Cardiac fibroblast (primary cell): ENCODE measurements around the gene ART4.

Experiments
- DNase-seq, 2 donors: peaks; one replicate each; pipeline versions ENCODE4 v3.0.0 to v3.0.0-alpha.2; 2010; ENCODE audit warnings: low read depth in 2 of 2
- H3K4me3 ChIP-seq, 2 donors: replicated peaks in 1 of 2; 1 replicate in 1 of 2; 2 replicates in 1 of 2; pipeline ENCODE4 v1.5.1; 2011; ENCODE audit warnings: low read depth in 2 of 2, low read length in 2 of 2, mild to moderate bottlenecking in 2 of 2, moderate library complexity in 1 of 2
- CTCF ChIP-seq: IDR thresholded peaks from one replicate; pipeline ENCODE4 v1.5.1; 2011; ENCODE audit warnings: low read depth, mild to moderate bottlenecking, low read length, inconsistent platforms

ART4 gene

GRCh38 chr12:14843425-14843887, at the start of gene ART4:
Gene ART4 (minus strand): TSS chr12:14843526. CDS start chr12:14843113, 413 bp downstream.
- TF ChIP-seq CTCF = no peak
- peak within 1 kb of the TSS in 1 of 2 donors; percentile 24 for H3K4me3 ChIP-seq
- peak in 1 of 2 donors; percentile 73 for DNase-seq

- peak; percentile 25 for TF ChIP-seq CTCF
- H3K4me3 ChIP-seq = no peak overlapping the region
- DNase-seq = peak; percentile 72 to 74
Measured at GRCh38 chr12:14892726-14893505, 49.6 kb upstream of the ART4 start.

GRCh38 chr12:14890701-14891100, 47.4 kb upstream of the ART4 start:
- no peak for DNase-seq
- TF ChIP-seq CTCF = no peak
- H3K4me3 ChIP-seq = no peak overlapping the region

GRCh38 chr12:14886271-14886670, 42.9 kb upstream of the ART4 start:
- H3K4me3 ChIP-seq = no peak overlapping the region
- no peak for DNase-seq
- no peak for TF ChIP-seq CTCF

- peak; percentile 51 to 99 for DNase-seq
- peak within 1 kb of the TSS; percentile 28 to 59 for H3K4me3 ChIP-seq
- no peak for TF ChIP-seq CTCF
Measured at GRCh38 chr12:14885718-14886221, 42.4 kb upstream of the ART4 start, which contains the start of gene MGP. Gene MGP (minus strand): TSS chr12:14885854. CDS start chr12:14885791, 63 bp downstream.

- no peak for TF ChIP-seq CTCF
- peak; percentile 89 to 90 for DNase-seq
- H3K4me3 ChIP-seq = peak overlapping the region; percentile 28 to 59
Measured at GRCh38 chr12:14884458-14884878, 41.1 kb upstream of the ART4 start.
